Putamen (tissue), 1 donor: ENCODE measurements around the gene SPINT2.

Experiments
- DNase-seq: peaks from one replicate; pipeline ENCODE4 v3.0.0-alpha.2; 2016; ENCODE audit warnings: low spot score

Gene SPINT2

DNA sequence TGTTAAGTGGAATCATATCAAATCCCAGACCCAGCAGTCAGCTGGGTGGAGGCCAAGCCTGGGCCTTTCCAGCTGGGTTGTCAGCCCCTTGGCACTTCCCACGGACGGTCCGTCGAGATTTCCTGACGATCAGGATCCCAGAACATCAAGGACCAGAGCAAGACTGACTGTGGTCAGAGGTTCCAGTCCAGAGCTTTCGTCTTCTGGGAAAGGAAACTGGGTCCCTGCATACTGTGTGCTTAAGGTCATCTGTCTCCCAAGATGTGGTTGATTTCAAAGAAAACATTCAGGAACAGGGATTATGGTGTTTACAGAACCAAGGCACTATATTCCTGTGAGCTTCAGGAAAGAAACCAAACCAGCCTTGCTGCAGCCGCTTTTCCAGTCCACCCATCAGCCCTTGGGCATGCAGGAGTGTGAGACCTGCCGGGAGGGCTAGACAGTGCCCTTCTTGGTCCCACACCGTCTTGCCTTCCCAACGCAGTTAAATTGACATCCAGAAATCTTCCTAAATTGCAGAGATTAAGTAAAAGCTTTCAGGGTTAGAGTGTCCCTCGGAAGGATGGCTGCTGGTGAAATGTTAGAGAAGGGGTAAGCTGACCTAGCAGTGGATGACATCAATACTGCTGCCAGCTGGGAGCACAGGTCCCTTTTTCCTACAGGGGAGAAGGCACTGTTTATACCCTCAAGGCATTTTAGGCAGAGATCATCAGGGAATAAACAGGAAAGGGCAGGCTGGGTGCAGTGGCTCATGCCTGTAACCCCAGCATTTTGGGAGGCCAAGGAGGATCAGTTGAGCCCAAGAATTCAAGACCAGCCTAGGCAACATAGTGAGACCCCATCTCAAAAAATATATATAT lies 34.7 kb downstream of the SPINT2 start:
- DNase-seq, result no peak

DNA sequence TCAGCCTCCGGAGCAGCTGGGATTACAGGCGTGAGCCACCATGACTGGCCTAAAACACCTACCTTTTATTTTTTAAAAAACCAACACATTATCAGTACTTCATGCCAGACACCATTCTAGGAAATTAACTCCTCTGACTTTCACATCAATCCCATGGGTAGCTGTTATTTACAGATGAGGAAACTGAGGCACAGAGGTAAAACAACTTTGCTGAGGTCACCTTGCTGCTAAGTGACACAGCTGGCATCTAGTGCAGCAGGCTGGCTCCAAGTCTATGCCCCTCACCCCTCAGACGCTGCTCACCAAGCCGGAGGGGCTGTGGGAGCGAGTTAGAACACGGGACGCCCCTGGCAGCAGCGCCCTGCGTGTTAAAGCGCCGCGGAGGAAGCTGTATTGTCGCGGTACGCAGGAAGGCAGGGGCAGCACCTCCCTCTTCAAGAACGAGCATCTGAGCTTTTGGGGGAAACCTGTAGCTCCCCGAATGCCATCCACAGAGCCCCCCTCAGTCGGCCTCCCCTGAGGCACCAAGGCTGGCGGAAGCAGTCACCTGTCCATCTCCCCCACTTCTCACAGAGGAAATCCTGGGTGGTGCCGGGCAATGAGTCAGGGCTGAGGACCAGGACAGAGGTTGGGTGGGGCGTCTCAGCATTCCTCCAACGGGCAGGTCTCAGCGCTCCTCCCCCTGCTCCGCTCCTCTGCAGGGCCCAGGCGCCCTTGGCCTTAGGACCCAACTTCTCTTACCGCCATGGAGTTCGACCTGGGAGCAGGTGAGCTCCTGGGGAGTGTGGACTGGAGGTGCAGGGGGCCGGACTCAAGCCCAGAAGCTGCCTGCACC lies 39.4 kb downstream of the SPINT2 start, which contains the start of gene C19orf33:
C19orf33 (plus strand) TSS at position 735 of the 835 bp plus-strand sequence; CDS start at position 746, 11 bp downstream.
- DNase-seq, result no peak

GRCh38 chr19:38304352-38304865 lies 40.0 kb downstream of the SPINT2 start:
- no peak for DNase-seq

GRCh38 chr19:38304866-38305429 lies 40.6 kb downstream of the SPINT2 start:
- no peak for DNase-seq

DNA sequence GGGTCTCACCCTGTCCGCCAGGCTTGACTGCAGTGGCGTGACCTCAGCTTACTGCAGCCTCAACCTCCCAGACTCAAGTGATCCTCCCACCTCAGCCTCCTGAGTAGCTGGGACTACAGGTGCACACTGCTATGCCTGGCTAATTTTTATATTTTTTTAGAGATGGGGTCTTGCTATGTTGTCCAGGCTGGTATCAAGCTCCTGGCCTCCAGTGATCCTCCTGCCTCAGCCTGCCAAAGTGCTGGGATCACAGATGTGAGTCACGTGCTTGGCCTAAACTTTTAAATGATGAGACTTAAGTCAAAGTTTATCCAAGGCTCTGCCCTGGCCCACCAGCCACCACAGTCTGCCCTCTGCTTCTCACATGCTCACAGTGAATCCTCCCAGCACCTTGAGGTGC lies 41.9 kb downstream of the SPINT2 start:
- no peak for DNase-seq

- DNase-seq, result no peak
These were observed 42.7 kb downstream of the SPINT2 start for GRCh38 chr19:38307076-38307475.

DNA sequence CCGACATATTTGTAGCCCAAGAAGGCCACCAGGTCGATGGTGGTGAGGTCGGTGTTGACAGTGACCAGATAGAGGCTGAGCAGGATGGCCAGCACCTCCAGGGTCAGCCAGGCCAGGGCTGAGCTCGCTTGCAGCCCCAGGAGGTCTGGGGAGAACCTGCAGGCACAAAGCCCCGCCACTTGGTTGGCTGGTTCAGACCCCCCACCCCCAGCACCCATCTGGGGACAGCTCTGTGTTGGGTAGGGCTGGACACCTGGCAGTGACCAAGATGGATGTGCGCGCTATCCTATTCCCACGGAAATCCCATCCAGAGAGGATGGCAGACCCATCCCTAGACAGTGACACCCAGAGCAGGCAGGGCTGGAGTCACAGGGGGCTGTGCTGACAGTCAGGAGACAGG lies 43.2 kb downstream of the SPINT2 start:
- no peak for DNase-seq

DNA sequence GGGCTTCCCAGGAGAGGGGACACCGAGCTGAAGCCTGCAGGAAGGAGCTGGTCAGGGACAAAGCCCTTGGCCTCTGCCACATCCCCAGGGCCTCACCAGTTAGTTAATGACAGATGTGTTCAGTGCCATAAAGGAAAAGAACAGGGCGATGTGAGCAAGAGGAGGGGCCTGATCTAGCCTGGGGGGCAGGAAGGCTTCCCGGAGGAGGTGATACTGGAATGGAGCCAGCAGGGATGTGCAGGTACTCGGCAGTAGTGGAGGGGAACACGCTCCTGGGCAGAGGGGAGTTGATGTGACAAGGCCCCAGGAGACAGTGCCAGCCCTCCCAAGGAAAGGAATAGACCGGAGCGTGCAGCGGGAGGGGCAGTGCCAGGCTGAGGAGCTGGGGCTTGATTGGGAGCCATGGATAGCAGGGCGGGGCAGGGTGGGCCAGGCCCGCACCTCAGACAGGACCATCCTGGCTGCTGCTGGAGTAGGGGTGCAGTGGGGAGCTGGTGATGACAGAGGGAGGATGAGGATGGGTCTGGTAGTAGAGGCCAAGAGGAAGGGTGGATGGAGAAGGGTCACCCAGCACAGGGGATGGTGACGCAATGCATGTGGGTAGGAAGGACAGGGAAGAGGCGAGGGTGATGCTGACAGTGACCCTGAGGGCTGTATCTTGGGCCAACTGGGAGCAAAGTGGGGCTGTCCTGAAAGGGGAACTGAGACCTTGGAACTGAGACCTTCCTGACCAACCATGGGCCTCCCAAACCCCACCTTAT lies 43.8 kb downstream of the SPINT2 start:
- DNase-seq, result no peak

- DNase-seq, result no peak
These were observed 44.7 kb downstream of the SPINT2 start for GRCh38 chr19:38308926-38309614.

DNA sequence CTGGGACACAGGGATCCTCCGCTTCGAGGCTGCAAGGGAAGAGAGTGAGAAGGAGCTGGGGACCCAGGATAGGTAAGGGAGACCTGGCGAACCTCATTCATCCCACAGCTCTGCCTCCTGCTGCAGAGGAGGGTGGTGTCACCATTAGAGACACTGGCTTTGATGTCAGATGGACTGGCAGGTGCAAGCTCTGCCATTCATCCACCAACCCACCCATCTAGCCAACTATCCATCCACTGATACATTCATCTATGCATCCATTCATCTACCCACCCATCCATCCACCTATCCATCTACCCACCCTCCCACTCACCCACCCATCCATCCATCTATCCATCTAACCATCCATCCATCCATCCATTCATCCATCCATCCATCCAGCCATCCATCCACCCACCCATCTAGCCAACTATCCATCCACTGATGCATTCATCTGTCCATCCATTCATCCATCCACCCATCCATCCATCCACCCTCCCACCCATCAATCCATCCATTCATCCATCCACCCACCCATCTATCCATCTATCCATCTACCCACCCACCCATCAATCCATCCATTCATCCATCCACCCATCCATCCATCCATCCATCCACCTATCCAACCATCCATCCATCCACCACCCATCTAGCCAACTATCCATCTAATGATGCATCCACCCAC lies 45.4 kb downstream of the SPINT2 start:
- DNase-seq, result no peak

- no peak for DNase-seq
These were observed 45.9 kb downstream of the SPINT2 start for GRCh38 chr19:38310279-38310670.

GRCh38 chr19:38310986-38311385 lies 46.6 kb downstream of the SPINT2 start:
- no peak for DNase-seq

DNA sequence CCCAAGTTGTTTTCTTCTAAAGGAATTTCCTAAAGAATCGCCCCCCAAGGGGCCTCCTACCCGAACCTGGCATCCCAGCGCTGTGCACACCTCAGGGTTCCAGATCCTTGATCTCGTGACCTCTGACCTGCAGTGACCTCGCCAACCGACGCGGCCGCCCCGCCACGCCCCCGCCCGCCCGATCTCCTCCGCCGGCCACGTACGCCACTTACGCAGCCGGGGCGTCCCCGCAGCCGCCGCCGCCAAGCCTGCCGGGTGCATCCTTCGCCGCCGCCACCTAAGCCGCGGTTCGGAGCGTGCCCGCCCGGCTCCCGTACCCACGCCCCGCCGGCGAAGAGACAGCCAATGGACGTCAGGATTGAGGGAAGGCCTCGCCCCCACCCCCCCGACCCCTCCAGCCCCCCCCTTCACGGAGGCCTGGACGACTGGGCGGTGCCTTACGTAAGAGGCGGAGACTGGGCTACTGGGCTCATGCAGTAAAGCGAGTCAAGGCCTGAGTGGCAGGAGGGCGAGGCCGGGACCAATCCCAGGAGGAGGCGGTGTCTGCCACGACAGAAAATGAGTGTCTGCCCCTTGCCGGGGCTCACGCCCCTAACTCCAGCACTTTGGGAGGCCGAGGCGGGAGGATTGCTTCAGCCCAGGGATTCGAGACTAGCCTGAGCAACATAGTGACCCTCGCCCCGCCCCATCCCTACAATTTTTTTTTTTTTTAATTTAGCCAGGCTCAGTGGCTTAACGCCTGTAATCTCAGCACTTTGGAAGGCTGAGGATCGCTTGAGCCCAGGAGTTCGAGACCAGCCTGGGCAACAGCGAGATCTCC lies 51.5 kb downstream of the SPINT2 start, which contains the start of gene YIF1B:
YIF1B (minus strand) TSS at position 291 of the 820 bp plus-strand sequence; CDS start at position 261, 30 bp downstream.
- peak; percentile 98 for DNase-seq

GRCh38 chr19:38316477-38317067 lies 52.2 kb downstream of the SPINT2 start:
- peak; percentile 33 for DNase-seq

DNA sequence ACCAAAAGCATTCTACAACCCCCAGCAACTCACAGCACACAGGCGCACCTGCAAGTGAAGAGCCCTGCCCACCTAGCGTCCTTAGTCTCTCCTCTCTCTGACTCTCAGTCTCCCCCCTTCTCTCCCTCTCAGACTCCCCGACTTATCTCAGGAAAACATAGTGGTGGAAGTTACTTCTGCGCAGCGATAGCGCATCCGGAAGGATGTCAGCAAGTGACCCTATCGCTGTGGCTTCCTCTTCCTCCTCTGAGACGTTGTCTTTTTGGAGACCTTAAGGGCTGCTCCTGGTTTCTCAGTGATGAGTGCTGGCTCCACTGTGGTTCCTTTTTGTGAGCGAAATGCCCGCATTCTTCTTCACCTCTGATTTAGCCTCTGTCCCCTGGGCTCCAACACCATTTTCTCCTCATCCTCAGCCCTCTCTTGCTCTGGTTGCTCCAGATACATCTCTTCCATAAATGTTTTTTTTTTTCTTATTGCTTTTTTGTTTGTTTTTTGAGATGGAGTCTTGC lies 52.8 kb downstream of the SPINT2 start:
- no peak for DNase-seq

GRCh38 chr19:38318660-38319059 lies 54.3 kb downstream of the SPINT2 start:
- DNase-seq, result no peak

DNA sequence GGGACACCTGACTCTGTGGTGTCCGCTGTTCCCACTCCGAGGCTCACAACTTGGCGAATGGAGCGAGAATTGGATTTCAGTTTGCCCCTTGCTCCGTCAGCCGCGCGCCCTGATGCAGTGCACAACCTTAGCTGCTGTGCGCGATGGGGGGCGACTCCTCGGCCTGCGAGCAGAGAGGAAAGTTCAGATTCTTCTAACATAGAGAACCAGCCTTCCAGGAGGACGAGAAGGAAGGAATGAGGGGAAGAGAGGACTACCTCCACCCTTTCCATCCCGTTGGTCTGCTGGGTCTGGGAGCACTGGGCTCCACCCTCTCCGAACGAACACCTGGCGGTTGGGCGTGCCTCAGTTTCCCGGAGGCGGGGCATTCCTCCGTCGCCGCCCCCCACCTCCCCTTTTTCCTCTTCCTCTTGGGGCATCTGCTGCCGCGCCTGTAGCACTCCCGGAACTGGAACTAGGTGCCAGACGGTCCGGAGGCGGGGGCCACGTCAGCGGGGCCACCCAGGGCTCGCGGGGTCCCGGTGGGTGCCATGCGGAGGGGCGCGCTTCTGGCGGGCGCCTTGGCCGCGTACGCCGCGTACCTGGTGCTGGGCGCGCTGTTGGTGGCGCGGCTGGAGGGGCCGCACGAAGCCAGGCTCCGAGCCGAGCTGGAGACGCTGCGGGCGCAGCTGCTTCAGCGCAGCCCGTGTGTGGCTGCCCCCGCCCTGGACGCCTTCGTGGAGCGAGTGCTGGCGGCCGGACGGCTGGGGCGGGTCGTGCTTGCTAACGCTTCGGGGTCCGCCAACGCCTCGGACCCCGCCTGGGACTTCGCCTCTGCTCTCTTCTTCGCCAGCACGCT lies 55.3 kb downstream of the SPINT2 start, which contains the start of gene KCNK6:
KCNK6 (plus strand) TSS at position 425 of the 838 bp plus-strand sequence; CDS start at position 531, 106 bp downstream.
- no peak for DNase-seq

DNA sequence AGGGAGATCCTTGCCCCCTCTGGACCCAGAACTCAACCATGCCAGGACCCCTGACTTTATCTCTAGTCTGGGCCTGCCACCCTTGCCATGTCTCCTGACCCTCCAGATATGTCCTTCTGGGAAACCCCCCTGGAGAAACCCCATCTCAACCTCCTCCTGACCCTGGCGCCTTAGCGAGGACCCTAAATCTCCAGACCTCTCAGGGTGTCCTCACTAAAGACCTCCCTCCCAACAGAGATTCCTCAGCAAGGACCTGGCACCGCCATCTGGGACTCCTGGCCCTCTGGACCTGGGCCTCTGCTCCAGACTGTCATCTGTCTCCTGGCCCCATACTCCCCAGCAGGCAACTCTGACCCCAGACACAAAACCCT lies 56.6 kb downstream of the SPINT2 start:
- no peak for DNase-seq
